Inflammatory macrophage treated with lipopolysaccharide for 1 hour (primary cell): Measurements from ENCODE around the gene CANT1.

Experiments used
- DNase-seq, 2 donors: peaks; one replicate each; pipeline ENCODE4 v3.0.0-alpha.2; 2020 to 2022

The CANT1 gene

GRCh38 chr17:79007504-79008381 is 1.8 kb downstream of the CANT1 start:
- DNase-seq, result no peak

- DNase-seq, result no peak
Observed at GRCh38 chr17:79006794-79007503, 2.6 kb downstream of the CANT1 start.

- peak; percentile 56 to 76 for DNase-seq
Observed at GRCh38 chr17:79006046-79006445, 3.5 kb downstream of the CANT1 start.

- DNase-seq, result no peak
Observed at GRCh38 chr17:79005063-79005861, 4.3 kb downstream of the CANT1 start.

- no peak for DNase-seq
Observed at GRCh38 chr17:79003661-79004411, 5.7 kb downstream of the CANT1 start.

- DNase-seq, result no peak
Observed at GRCh38 chr17:79002796-79003593, 6.6 kb downstream of the CANT1 start.

- no peak for DNase-seq
Observed at GRCh38 chr17:79002291-79002690, 7.3 kb downstream of the CANT1 start.

GRCh38 chr17:79001190-79002020 is 8.2 kb downstream of the CANT1 start:
- no peak for DNase-seq

GRCh38 chr17:79000396-79001189 is 9.0 kb downstream of the CANT1 start:
- DNase-seq, result no peak

- DNase-seq, result no peak
Observed at GRCh38 chr17:78999947-79000395, 9.6 kb downstream of the CANT1 start.

GRCh38 chr17:78999056-78999768 is 10.4 kb downstream of the CANT1 start:
- no peak for DNase-seq

- no peak for DNase-seq
Observed at GRCh38 chr17:78998311-78999055, 11.1 kb downstream of the CANT1 start.

- DNase-seq, result no peak
Observed at GRCh38 chr17:78997881-78998280, 11.7 kb downstream of the CANT1 start.

GRCh38 chr17:78997231-78997741 is 12.3 kb downstream of the CANT1 start:
- no peak for DNase-seq

- no peak for DNase-seq
Observed at GRCh38 chr17:78996781-78997201, 12.8 kb downstream of the CANT1 start.

GRCh38 chr17:78995761-78996451 is 13.7 kb downstream of the CANT1 start:
- DNase-seq, result no peak

GRCh38 chr17:78995022-78995760 is 14.4 kb downstream of the CANT1 start:
- no peak for DNase-seq
